Gastrocnemius medialis (tissue), 4 donors: ENCODE data around the gene GFOD1.

ENCODE experiments used
- CTCF ChIP-seq, 5 experiments: fragments of 450-650 bp in 3 of 5; fragments of 200-600 bp in 2 of 5; sonication (generic) in 2 of 5; IDR thresholded peaks in 4 of 5; conservative IDR thresholded peaks in 1 of 5; 1 replicate in 4 of 5; 2 replicates in 1 of 5; pipeline ENCODE4 v1.5.1; 2016 to 2019; ENCODE audit warnings: antibody characterized with exemption in 5 of 5, mild to moderate bottlenecking in 3 of 5, moderate library complexity in 3 of 5
- POLR2A ChIP-seq, 2 donors: fragments of 450-650 bp; IDR thresholded peaks; one replicate each; pipeline ENCODE4 v1.6.1; 2017; ENCODE audit warnings: antibody characterized with exemption in 2 of 2, mild to moderate bottlenecking in 2 of 2, moderate library complexity in 2 of 2

- TF ChIP-seq POLR2A (IDR thresholded peaks at IDR 0.05) (peak in 1 of 2 donors; percentile 44), CTCF (IDR thresholded peaks at IDR 0.05 in 4 of 5, conservative IDR thresholded peaks at IDR 0.05 in 1 of 5) (peak in 2 of 5 experiments; percentile 7 to 29)
These were observed 39.6 kb upstream of the GFOD1 start for GRCh38 chr6:13526727-13527670.
